NCI-H1417 treated with DMSO at 0.1 percent for 48 hours (cell line): ENCODE results near the gene GRHPR.
A peak's percentile ranks its signal among the peaks of the same experiment; 100 is the strongest.

Source experiments
- DNase-seq: peaks from one replicate; lab custom pipeline; 2025; lab: John Stamatoyannopoulos, UW

The GRHPR gene

GRCh38 chr9:37480759-37481158 lies 58.3 kb downstream of the GRHPR start:
- no peak for DNase-seq

GRCh38 chr9:37485389-37486255 lies 63.1 kb downstream of the GRHPR start, which contains the start of gene POLR1E:
TSS of gene POLR1E (plus strand) at chr9:37485948. CDS start at chr9:37486048, 100 bp downstream.
- DNase-seq = peak; percentile 70

GRCh38 chr9:37486256-37486615 lies 63.7 kb downstream of the GRHPR start:
- no peak for DNase-seq
